ENCODE measurements around the gene MAT2B. TPM values are rescaled to one million over a fixed set of nuclear protein-coding genes. Genes with fewer than 3 reads are reported as not detected.

Gene MAT2B
- total and polyA plus RNA-seq, 2 of the 13 experiments (the other 11 are each of a cell fraction or from before 2014, with no cell fraction given), result 20.2 to 37.1 TPM

GRCh38 chr5:163503106-163504078 is 2.0 kb upstream of the MAT2B start (continued):
- TF ChIP-seq MYPOP (CRISPR knock-in tag; IDR thresholded peaks at IDR 0.05) (no peak), SALL2 (CRISPR knock-in tag; IDR thresholded peaks at IDR 0.05) (no peak), IKZF5 (CRISPR knock-in tag; IDR thresholded peaks at IDR 0.05) (no peak), NBN (conservative IDR thresholded peaks at IDR 0.05) (no peak), ZNF235 (CRISPR knock-in tag; IDR thresholded peaks at IDR 0.05; ENCODE audit: borderline replicate concordance) (no peak), ZNF362 (CRISPR knock-in tag; IDR thresholded peaks at IDR 0.05; ENCODE audit: borderline replicate concordance) (no peak), IRF2 (CRISPR knock-in tag; IDR thresholded peaks at IDR 0.05) (peak; percentile 10; the same call in 1 of the 2 replicates), ZNF749 (CRISPR knock-in tag; IDR thresholded peaks at IDR 0.05; ENCODE audit: borderline replicate concordance) (no peak), FOXA1 (IDR thresholded peaks at IDR 0.05) (no peak), FOXA1 (CRISPR knock-in tag; IDR thresholded peaks at IDR 0.05) (no peak), ARNT2 (CRISPR knock-in tag; IDR thresholded peaks at IDR 0.05; ENCODE audit: low read depth) (no peak), ZNF253 (CRISPR knock-in tag; IDR thresholded peaks at IDR 0.05; ENCODE audit: borderline replicate concordance) (no peak), ZNF3 (CRISPR knock-in tag; IDR thresholded peaks at IDR 0.05) (no peak), ZBTB40 (IDR thresholded peaks at IDR 0.05) (no peak), ZBTB40 (CRISPR knock-in tag; IDR thresholded peaks at IDR 0.05) (no peak), ZFP36 (IDR thresholded peaks at IDR 0.05; ENCODE audit: borderline replicate concordance, low read depth, low read length, partially characterized antibody) (no peak), ZNF496 (CRISPR knock-in tag; IDR thresholded peaks at IDR 0.05; ENCODE audit: insufficient replicate concordance) (no peak)
